Esophagus muscularis mucosa (tissue), 3 donors: ENCODE data around the gene LRRN2.

Experiments
- EP300 ChIP-seq: sonication (generic); formaldehyde crosslinking; IDR thresholded peaks from one replicate; pipeline ENCODE4 v1.6.1; 2017; ENCODE audit warnings: antibody characterized with exemption
- TF ChIP-seq, protein P1 (sequence below), 3 experiments: fragments of 200-600 bp in 2 of 3; fragments of 450-650 bp in 1 of 3; sonication (generic) in 2 of 3; IDR thresholded peaks; one replicate each; pipeline ENCODE4 v1.5.1; 2017 to 2019; ENCODE audit warnings: antibody characterized with exemption in 3 of 3, mild to moderate bottlenecking in 2 of 3, moderate library complexity in 1 of 3

DNA sequence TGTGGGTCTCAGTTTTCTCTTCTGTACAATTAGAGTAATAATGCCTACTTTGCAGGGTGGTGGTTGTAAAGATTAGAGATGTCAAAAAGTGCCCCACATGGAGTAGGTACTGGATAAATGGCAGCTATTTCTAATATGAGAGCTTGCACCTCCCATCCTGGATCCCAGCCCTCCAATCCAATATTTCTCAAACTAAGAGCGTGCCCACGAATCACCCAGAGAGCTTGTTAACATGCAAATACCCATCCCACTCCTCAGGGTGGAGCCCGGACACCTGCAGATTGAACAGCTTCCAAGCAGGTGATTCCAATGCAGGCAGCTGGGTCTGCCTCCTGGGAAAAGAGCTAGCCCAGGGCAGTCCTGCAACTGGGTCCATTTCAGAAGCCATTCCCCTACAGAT lies 33.0 kb downstream of the LRRN2 start:
- TF ChIP-seq, protein P1, sequence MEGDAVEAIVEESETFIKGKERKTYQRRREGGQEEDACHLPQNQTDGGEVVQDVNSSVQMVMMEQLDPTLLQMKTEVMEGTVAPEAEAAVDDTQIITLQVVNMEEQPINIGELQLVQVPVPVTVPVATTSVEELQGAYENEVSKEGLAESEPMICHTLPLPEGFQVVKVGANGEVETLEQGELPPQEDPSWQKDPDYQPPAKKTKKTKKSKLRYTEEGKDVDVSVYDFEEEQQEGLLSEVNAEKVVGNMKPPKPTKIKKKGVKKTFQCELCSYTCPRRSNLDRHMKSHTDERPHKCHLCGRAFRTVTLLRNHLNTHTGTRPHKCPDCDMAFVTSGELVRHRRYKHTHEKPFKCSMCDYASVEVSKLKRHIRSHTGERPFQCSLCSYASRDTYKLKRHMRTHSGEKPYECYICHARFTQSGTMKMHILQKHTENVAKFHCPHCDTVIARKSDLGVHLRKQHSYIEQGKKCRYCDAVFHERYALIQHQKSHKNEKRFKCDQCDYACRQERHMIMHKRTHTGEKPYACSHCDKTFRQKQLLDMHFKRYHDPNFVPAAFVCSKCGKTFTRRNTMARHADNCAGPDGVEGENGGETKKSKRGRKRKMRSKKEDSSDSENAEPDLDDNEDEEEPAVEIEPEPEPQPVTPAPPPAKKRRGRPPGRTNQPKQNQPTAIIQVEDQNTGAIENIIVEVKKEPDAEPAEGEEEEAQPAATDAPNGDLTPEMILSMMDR (IDR thresholded peaks at IDR 0.05): no peak
- TF ChIP-seq EP300: no peak
